ENCODE measurements around the gene U2AF2. TPM values are rescaled to one million over a fixed set of nuclear protein-coding genes. Genes with fewer than 3 reads are reported as not detected.

Gene U2AF2
- total and polyA plus RNA-seq, 4 donors, result 109 to 181 (median 132) TPM

GRCh38 chr19:55624109-55625003 is 30.5 kb upstream of the U2AF2 start, which contains the start of gene ZNF784:
Gene ZNF784 (minus strand): TSS chr19:55624566. CDS start chr19:55624561, 5 bp downstream.
- H3K9ac ChIP-seq (ENCODE audit: insufficient read depth in 1 of 2, low read length in 2 of 2), result peak within 1 kb of the TSS; percentile 57 to 91
- WGBS, 2 donors, result 1% methylated on average over 41 to 56 of the region's 56 CpGs
- peak within 1 kb of the TSS; percentile 86 to 96 for H3K27ac ChIP-seq (ENCODE audit: low read depth in 1 of 2, low read length in 1 of 2)
- H3K4me1 ChIP-seq (ENCODE audit: control insufficient read depth in 5 of 5, insufficient read depth in 5 of 5, low read length in 5 of 5), result peaks cover 3 to 24% (median 8%) of the 10 kb centered on the region in 5 donors
- no peaks in the 10 kb centered on the region for H3K27me3 ChIP-seq (ENCODE audit: control insufficient read depth in 3 of 3, insufficient read depth in 3 of 3, low read length in 2 of 3)
- peaks cover 3 to 19% (median 4%) of the 10 kb centered on the region in 4 donors for H3K36me3 ChIP-seq (ENCODE audit: control insufficient read depth in 4 of 4, insufficient read depth in 4 of 4, low read length in 4 of 4)
- peak within 1 kb of the TSS; percentile 44 for H3K4me3 ChIP-seq
- DNase-seq (peak; percentile 96 to 97 (median 96)), ATAC-seq (ENCODE audit: insufficient read depth, low FRiP score) (peak; percentile 91)
- no peaks in the 10 kb centered on the region for H3K9me3 ChIP-seq (ENCODE audit: control insufficient read depth in 4 of 4, insufficient read depth in 3 of 4, low read length in 3 of 4)
- no peak for TF ChIP-seq CTCF (IDR thresholded peaks at IDR 0.05; ENCODE audit: control extremely low read depth, extremely low read depth)

GRCh38 chr19:55625004-55625326 is 29.9 kb upstream of the U2AF2 start:
- Histone ChIP-seq H3K36me3 (ENCODE audit: control insufficient read depth in 4 of 4, insufficient read depth in 4 of 4, low read length in 4 of 4) (peaks cover 3 to 19% (median 4%) of the 10 kb centered on the region in 4 donors), H3K4me3 (peak overlapping the region; percentile 44), H3K4me1 (ENCODE audit: control insufficient read depth in 5 of 5, insufficient read depth in 5 of 5, low read length in 5 of 5) (peaks cover 0 to 18% (median 5%) of the 10 kb centered on the region in 5 donors), H3K27me3 (ENCODE audit: control insufficient read depth in 3 of 3, insufficient read depth in 3 of 3, low read length in 2 of 3) (no peaks in the 10 kb centered on the region), H3K9ac (ENCODE audit: insufficient read depth in 1 of 2, low read length in 2 of 2) (peak overlapping the region in 1 of 2 donors; percentile 91), H3K27ac (ENCODE audit: low read depth in 1 of 2, low read length in 1 of 2) (peak overlapping the region in 1 of 2 donors; percentile 45), H3K9me3 (ENCODE audit: control insufficient read depth in 4 of 4, insufficient read depth in 3 of 4, low read length in 3 of 4) (no peaks in the 10 kb centered on the region)
- no peak for ATAC-seq (ENCODE audit: insufficient read depth, low FRiP score)
- 43 to 49% methylated on average over 11 of the region's 11 CpGs for WGBS, 2 donors
- no peak for DNase-seq
- no peak for TF ChIP-seq CTCF (IDR thresholded peaks at IDR 0.05; ENCODE audit: control extremely low read depth, extremely low read depth)

- WGBS, 2 donors, result 82 to 92% methylated on average over 11 of the region's 11 CpGs
- DNase-seq (no peak), ATAC-seq (ENCODE audit: insufficient read depth, low FRiP score) (no peak)
- peaks cover 0 to 14% (median 3%) of the 10 kb centered on the region in 5 donors for H3K4me1 ChIP-seq (ENCODE audit: control insufficient read depth in 5 of 5, insufficient read depth in 5 of 5, low read length in 5 of 5)
- no peak overlapping the region for H3K9ac ChIP-seq (ENCODE audit: insufficient read depth in 1 of 2, low read length in 2 of 2)
- no peaks in the 10 kb centered on the region for H3K27me3 ChIP-seq (ENCODE audit: control insufficient read depth in 3 of 3, insufficient read depth in 3 of 3, low read length in 2 of 3)
- TF ChIP-seq CTCF (IDR thresholded peaks at IDR 0.05; ENCODE audit: control extremely low read depth, extremely low read depth), result no peak
- no peaks in the 10 kb centered on the region for H3K9me3 ChIP-seq (ENCODE audit: control insufficient read depth in 4 of 4, insufficient read depth in 3 of 4, low read length in 3 of 4)
- no peak overlapping the region for H3K4me3 ChIP-seq
- peaks cover 0 to 12% (median 2%) of the 10 kb centered on the region in 4 donors for H3K36me3 ChIP-seq (ENCODE audit: control insufficient read depth in 4 of 4, insufficient read depth in 4 of 4, low read length in 4 of 4)
- no peak overlapping the region for H3K27ac ChIP-seq (ENCODE audit: low read depth in 1 of 2, low read length in 1 of 2)
Measured at GRCh38 chr19:55626350-55626749, 28.5 kb upstream of the U2AF2 start.
